SKM-1 treated with dmso at 0.1 percent for 144 hours (cell line): ENCODE results near the gene ACTR3.

Experiments used
- DNase-seq: peaks from one replicate; lab custom pipeline; 2025; ENCODE audit not compliant: unreplicated experiment; lab: John Stamatoyannopoulos, UW

ACTR3 gene

GRCh38 chr2:113996671-113997594 is 107.0 kb downstream of the ACTR3 start:
- DNase-seq: no peak

GRCh38 chr2:114001152-114001551 is 111.3 kb downstream of the ACTR3 start:
- DNase-seq: no peak

GRCh38 chr2:114001937-114002336 is 112.0 kb downstream of the ACTR3 start:
- DNase-seq: no peak

- no peak for DNase-seq
Observed at GRCh38 chr2:114005110-114005783, 115.4 kb downstream of the ACTR3 start.

GRCh38 chr2:114006460-114006859 is 116.6 kb downstream of the ACTR3 start:
- no peak for DNase-seq

- no peak for DNase-seq
Observed at GRCh38 chr2:114007436-114007835, 117.5 kb downstream of the ACTR3 start.

- no peak for DNase-seq
Observed at GRCh38 chr2:114008720-114009119, 118.8 kb downstream of the ACTR3 start.

- DNase-seq: no peak
Observed at GRCh38 chr2:114009205-114009944, 119.5 kb downstream of the ACTR3 start.

GRCh38 chr2:114010001-114010400 is 120.1 kb downstream of the ACTR3 start:
- DNase-seq: no peak

GRCh38 chr2:114011713-114012112 is 121.8 kb downstream of the ACTR3 start:
- DNase-seq: peak; percentile 40
